ENCODE data around the gene SPO11. TPM values are rescaled to one million over a fixed set of nuclear protein-coding genes. Genes with fewer than 3 reads are reported as not detected.

Gene SPO11
- total RNA-seq, 1 experiment from 2014 or later, result not detected

GRCh38 chr20:57375652-57376230, 46.1 kb downstream of the SPO11 start:
- Histone ChIP-seq H4K8ac (replicated peaks; ENCODE audit: insufficient read length, low read depth, low read length) (no peak overlapping the region), H3K79me1 (ENCODE audit: insufficient read depth, low read depth, low read length, poor library complexity, severe bottlenecking) (no peaks in the 10 kb centered on the region), H3K23me2 (ENCODE audit: insufficient read length, low read depth, low read length, poor library complexity, severe bottlenecking) (no peaks in the 10 kb centered on the region), H2BK15ac (ENCODE audit: low read depth, low read length) (no peak overlapping the region), H3K9ac (ENCODE audit: extremely low read depth, insufficient read length, low read length) (no peak overlapping the region), H3K4ac (ENCODE audit: low read depth, low read length) (no peak overlapping the region), H4K91ac (ENCODE audit: insufficient read length, low read depth, low read length) (no peak overlapping the region), H3K14ac (ENCODE audit: insufficient read depth, low read length) (no peak overlapping the region), H3K4me2 (ENCODE audit: insufficient read depth, insufficient read length, low read length) (no peak overlapping the region), H3K23ac (ENCODE audit: insufficient read length, low read depth, low read length) (no peak overlapping the region), H2BK20ac (ENCODE audit: low read depth, low read length, poor library complexity, severe bottlenecking) (no peak overlapping the region), H2BK5ac (ENCODE audit: insufficient read length, low read length) (no peak overlapping the region), H3K79me2 (ENCODE audit: insufficient read depth, low read length) (no peaks in the 10 kb centered on the region), H2BK120ac (ENCODE audit: low read depth, low read length, poor library complexity, severe bottlenecking) (no peak overlapping the region), H4K20me1 (ENCODE audit: control insufficient read depth, insufficient read depth, insufficient read length) (no peaks in the 10 kb centered on the region), H3K27me3 (ENCODE audit: insufficient read depth, low read length) (no peaks in the 10 kb centered on the region), H2BK12ac (ENCODE audit: insufficient read length, low read depth, low read length) (no peak overlapping the region), H3K56ac (ENCODE audit: insufficient read length, low read depth, low read length) (no peak overlapping the region), H2AFZ (ENCODE audit: low read length) (no peak overlapping the region), H4K5ac (ENCODE audit: insufficient read length, low read depth, low read length) (no peak overlapping the region), H2AK5ac (ENCODE audit: insufficient read length, low read length) (no peak overlapping the region), H3T11ph (ENCODE audit: low read length) (no peak overlapping the region), H3K27ac (ENCODE audit: insufficient read length, low read depth, low read length) (no peak overlapping the region), H3K9me3 (ENCODE audit: control insufficient read depth, low read depth, low read length) (no peaks in the 10 kb centered on the region), H3K18ac (ENCODE audit: insufficient read length, low read depth, low read length) (no peak overlapping the region), H3K4me1 (ENCODE audit: insufficient read depth, low read length) (no peaks in the 10 kb centered on the region)
- no peak overlapping the region for H3K4me3 Mint-ChIP-seq
- H3K27ac Mint-ChIP-seq, result peak overlapping the region in 2 of 3 experiments; percentile 42 to 85; a peak in 4 of 7 replicates
- DNase-seq, result no peak
- H3K27me3 Mint-ChIP-seq (ENCODE audit: low read depth), result no peaks in the 10 kb centered on the region
- no peak for TF ChIP-seq CTCF (conservative IDR thresholded peaks at IDR 0.05)
- H3K36me3 Mint-ChIP-seq (ENCODE audit: insufficient read depth in 1 of 3, low read depth in 3 of 3), result peaks cover 50 to 89% (median 83%) of the 10 kb centered on the region in 3 experiments
- H3K9me3 Mint-ChIP-seq, result no peaks in the 10 kb centered on the region
- H3K4me1 Mint-ChIP-seq, result peaks cover 9 to 10% of the 10 kb centered on the region in 2 experiments
- no CpG with 5 or more reads among the region's 10 CpGs for WGBS (ENCODE audit: extremely low coverage, insufficient read length, low lambda C conversion rate)

Measured in H9 (cell line).